ENCODE measurements around the gene HSD17B12. TPM values are rescaled to one million over a fixed set of nuclear protein-coding genes. Genes with fewer than 3 reads are reported as not detected.

HSD17B12 gene
- total and polyA plus RNA-seq, 2 of the 4 experiments (the other 2 are of a cell fraction), result 38.0 to 44.6 TPM

DNA sequence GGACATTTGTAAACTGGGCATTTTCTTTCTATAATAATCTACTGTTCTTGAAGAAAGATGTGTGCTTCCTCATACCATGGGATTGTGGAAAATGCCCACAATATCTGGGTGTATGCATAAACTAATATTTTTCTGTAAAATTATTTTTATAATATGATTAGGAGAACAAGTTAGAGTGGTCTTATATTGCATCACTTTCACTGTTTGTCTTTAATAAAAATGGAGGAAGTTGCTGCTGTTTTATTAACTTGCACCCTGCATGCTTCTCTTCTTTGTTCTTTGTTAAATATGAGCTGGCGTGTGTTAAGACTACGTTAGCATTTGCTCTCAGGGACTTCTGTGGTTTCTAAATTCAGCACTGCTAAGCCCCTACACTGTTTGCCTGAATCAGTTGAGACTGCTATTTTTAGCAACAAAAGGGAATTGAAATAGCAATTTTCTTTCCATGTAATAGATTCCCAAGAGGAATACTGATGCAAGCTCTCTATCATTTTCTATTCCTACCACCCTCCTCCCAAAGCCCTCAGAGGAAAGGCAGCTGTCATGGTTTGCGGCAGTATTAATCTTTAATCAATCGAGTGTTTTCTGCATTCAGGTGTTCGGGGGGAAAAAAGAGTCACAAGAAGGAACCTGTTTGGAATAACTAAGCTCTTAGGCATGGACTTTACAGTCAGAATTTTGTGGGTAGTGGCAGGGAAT, 56.1 kb downstream of the HSD17B12 start:
- Histone ChIP-seq H2AFZ (replicated peaks; ENCODE audit: low read length, poor library complexity) (no peak overlapping the region), H3K4me1 (ENCODE audit: control insufficient read depth, insufficient read depth, low read length) (peaks cover 11% of the 10 kb centered on the region), H3K9ac (ENCODE audit: low read depth, low read length) (peak overlapping the region; percentile 29; the same call in 1 of the 2 replicates), H3K23ac (ENCODE audit: low read depth, low read length) (peak overlapping the region; percentile 55; the same call in 1 of the 2 replicates), H2BK20ac (ENCODE audit: low read depth, low read length) (peak overlapping the region; percentile 81), H3K27me3 (ENCODE audit: control insufficient read depth, insufficient read depth, low read length) (no peaks in the 10 kb centered on the region), H2AK9ac (replicated peaks; ENCODE audit: low read depth, low read length, poor library complexity) (no peak overlapping the region), H3K14ac (replicated peaks; ENCODE audit: low read depth, low read length) (peak overlapping the region; percentile 87), H3K4ac (ENCODE audit: low read depth, low read length) (peak overlapping the region; percentile 84), H3K79me1 (ENCODE audit: low read depth in 1 of 2, low read length in 2 of 2) (peaks cover 46 to 59% of the 10 kb centered on the region in 2 experiments), H2BK15ac (ENCODE audit: low read depth, low read length) (no peak overlapping the region; the same call in 2 of the 3 replicates), H3K4me3 (ENCODE audit: insufficient read depth, low read depth, low read length) (no peak overlapping the region), H3K27ac (ENCODE audit: insufficient read depth, low read length) (peak overlapping the region; percentile 41; the same call in 1 of the 2 replicates), H2BK5ac (ENCODE audit: low read depth, low read length, poor library complexity, severe bottlenecking) (peak overlapping the region; percentile 76), H4K91ac (ENCODE audit: insufficient read depth, low read depth, low read length) (no peak overlapping the region), H4K5ac (ENCODE audit: low read depth, low read length) (0 out of 2 replicates have a peak overlapping the region, but pooled peaks have one; percentile 40), H4K8ac (ENCODE audit: low read depth in 2 of 2, low read length in 2 of 2) (peak overlapping the region in 1 of 2 experiments; percentile 71; a peak in 1 of 4 replicates), H4K20me1 (ENCODE audit: insufficient read depth, low read length) (0 out of 2 replicates have a peak, but pooled peaks cover 10% of the 10 kb centered on the region), H2AK5ac (ENCODE audit: low read depth, low read length) (no peak overlapping the region; the same call in 1 of the 2 replicates), H3K9me1 (ENCODE audit: insufficient read depth, low read length) (peaks cover 3% of the 10 kb centered on the region; the same call in 1 of the 2 replicates), H3K56ac (ENCODE audit: extremely low read depth, insufficient read depth, low read length) (peak overlapping the region; percentile 54; the same call in 1 of the 2 replicates), H2BK120ac (ENCODE audit: low read depth, low read length) (peak overlapping the region; percentile 86), H3K9me3 (ENCODE audit: control insufficient read depth, insufficient read depth, low read length) (no peaks in the 10 kb centered on the region), H3K36me3 (ENCODE audit: control insufficient read depth, insufficient read depth, low read length) (peaks cover 4% of the 10 kb centered on the region), H3K4me2 (ENCODE audit: low read depth, low read length) (peak overlapping the region; percentile 93), H3K18ac (ENCODE audit: low read depth, low read length) (peak overlapping the region; percentile 72; the same call in 1 of the 2 replicates)
- ChIA-PET CTCF (interaction anchor here (1.3 kb wide), 1 partner anchor 10 kb away, joined by 4 read pairs; no protein-coding TSS in a partner anchor), POLR2A (ENCODE audit: unreplicated experiment) (no interaction called here)
- ATAC-seq (ENCODE audit: low read depth) (peak; percentile 62), DNase-seq (peak; percentile 87)
- WGBS, 2 experiments (ENCODE audit: extremely low coverage in 2 of 2, insufficient read length in 1 of 2), result 31% methylated on average over 3 of the region's 5 CpGs; no CpG with 5 or more reads in 1 of the 2 experiments
- dilution Hi-C loops (cut with HindIII; ENCODE audit: low sequenced_read_pairs, unreplicated experiment), result no loop called here
- 0 out of 2 replicates have a peak, but pooled peaks have one; percentile 18 for TF ChIP-seq MAFK (IDR thresholded peaks at IDR 0.05; ENCODE audit: low read depth, low read length)
- TF ChIP-seq POLR2A (IDR thresholded peaks at IDR 0.05; ENCODE audit: low read depth, low read length), result no peak
- TF ChIP-seq, protein P1, sequence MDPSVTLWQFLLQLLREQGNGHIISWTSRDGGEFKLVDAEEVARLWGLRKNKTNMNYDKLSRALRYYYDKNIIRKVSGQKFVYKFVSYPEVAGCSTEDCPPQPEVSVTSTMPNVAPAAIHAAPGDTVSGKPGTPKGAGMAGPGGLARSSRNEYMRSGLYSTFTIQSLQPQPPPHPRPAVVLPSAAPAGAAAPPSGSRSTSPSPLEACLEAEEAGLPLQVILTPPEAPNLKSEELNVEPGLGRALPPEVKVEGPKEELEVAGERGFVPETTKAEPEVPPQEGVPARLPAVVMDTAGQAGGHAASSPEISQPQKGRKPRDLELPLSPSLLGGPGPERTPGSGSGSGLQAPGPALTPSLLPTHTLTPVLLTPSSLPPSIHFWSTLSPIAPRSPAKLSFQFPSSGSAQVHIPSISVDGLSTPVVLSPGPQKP (IDR thresholded peaks at IDR 0.05; ENCODE audit: borderline replicate concordance, low read depth, low read length), result no peak
- TF ChIP-seq SMC3 (IDR thresholded peaks at IDR 0.05; ENCODE audit: low read depth, low read length), result no peak
- no peak for TF ChIP-seq RFX5 (IDR thresholded peaks at IDR 0.05; ENCODE audit: low read depth, low read length)
- TF ChIP-seq NFE2L2 (IDR thresholded peaks at IDR 0.05; ENCODE audit: low read depth, low read length), result no peak
- no peak for TF ChIP-seq BHLHE40 (IDR thresholded peaks at IDR 0.05; ENCODE audit: low read depth, low read length)
- no peak for TF ChIP-seq MAZ (IDR thresholded peaks at IDR 0.05; ENCODE audit: borderline replicate concordance, low read depth, low read length)
- TF ChIP-seq, protein P2, sequence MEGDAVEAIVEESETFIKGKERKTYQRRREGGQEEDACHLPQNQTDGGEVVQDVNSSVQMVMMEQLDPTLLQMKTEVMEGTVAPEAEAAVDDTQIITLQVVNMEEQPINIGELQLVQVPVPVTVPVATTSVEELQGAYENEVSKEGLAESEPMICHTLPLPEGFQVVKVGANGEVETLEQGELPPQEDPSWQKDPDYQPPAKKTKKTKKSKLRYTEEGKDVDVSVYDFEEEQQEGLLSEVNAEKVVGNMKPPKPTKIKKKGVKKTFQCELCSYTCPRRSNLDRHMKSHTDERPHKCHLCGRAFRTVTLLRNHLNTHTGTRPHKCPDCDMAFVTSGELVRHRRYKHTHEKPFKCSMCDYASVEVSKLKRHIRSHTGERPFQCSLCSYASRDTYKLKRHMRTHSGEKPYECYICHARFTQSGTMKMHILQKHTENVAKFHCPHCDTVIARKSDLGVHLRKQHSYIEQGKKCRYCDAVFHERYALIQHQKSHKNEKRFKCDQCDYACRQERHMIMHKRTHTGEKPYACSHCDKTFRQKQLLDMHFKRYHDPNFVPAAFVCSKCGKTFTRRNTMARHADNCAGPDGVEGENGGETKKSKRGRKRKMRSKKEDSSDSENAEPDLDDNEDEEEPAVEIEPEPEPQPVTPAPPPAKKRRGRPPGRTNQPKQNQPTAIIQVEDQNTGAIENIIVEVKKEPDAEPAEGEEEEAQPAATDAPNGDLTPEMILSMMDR (conservative IDR thresholded peaks at IDR 0.05; ENCODE audit: low read depth, low read length), result no peak
- TF ChIP-seq, protein P3, sequence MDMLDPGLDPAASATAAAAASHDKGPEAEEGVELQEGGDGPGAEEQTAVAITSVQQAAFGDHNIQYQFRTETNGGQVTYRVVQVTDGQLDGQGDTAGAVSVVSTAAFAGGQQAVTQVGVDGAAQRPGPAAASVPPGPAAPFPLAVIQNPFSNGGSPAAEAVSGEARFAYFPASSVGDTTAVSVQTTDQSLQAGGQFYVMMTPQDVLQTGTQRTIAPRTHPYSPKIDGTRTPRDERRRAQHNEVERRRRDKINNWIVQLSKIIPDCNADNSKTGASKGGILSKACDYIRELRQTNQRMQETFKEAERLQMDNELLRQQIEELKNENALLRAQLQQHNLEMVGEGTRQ (IDR thresholded peaks at IDR 0.05; ENCODE audit: low read depth, low read length), result no peak
- peak; percentile 71 for TF ChIP-seq CEBPB (IDR thresholded peaks at IDR 0.05; ENCODE audit: low read depth, low read length)
- no peak for TF ChIP-seq RAD21 (IDR thresholded peaks at IDR 0.05; ENCODE audit: low read length)
- TF ChIP-seq CHD1 (IDR thresholded peaks at IDR 0.05; ENCODE audit: low read depth, low read length), result no peak
- no peak for TF ChIP-seq MXI1 (IDR thresholded peaks at IDR 0.05; ENCODE audit: borderline replicate concordance, low read depth, low read length)
- no TSS peak for BruUV-seq (replicated peaks)
- intact Hi-C loops (cut with micrococcal nuclease), result loop anchor here (5.0 kb wide), 1 partner anchor 159 kb away; no protein-coding TSS in a partner anchor
- in situ Hi-C loops (cut with MboI; ENCODE audit: low sequenced_read_pairs), result no loop called here

Data from IMR-90 (cell line).